Activated B cell treated with CpG ODN at 0.5 μM for 24 hours (primary cell): ENCODE results near the gene CLMN. TPM values are rescaled to one million over a fixed set of nuclear protein-coding genes. Genes with fewer than 3 reads are reported as not detected.

Source experiments
- ATAC-seq: fragments of 200-7000 bp; cut with Tn5 transposase; one replicate; pipeline ENCODE4 v1.10.0; 2021; ENCODE audit warnings: low read depth, mild to moderate bottlenecking, moderate library complexity
- CTCF ChIA-PET: fragments of 350-600 bp; sonication (Branson Sonifier 250); formaldehyde crosslinking; loops from one replicate; lab custom pipeline; 2021; ENCODE audit warnings: antibody characterized with exemption; lab: Charles Lee
- POLR2A ChIA-PET: fragments of 350-600 bp; sonication (Branson Sonifier 250); formaldehyde crosslinking; loops from one replicate; lab custom pipeline; 2021; ENCODE audit warnings: antibody characterized with exemption; lab: Charles Lee
- DNase-seq: peaks from one replicate; pipeline ENCODE4 v3.0.0; 2022
- H3K27ac Mint-ChIP-seq: one replicate; pipeline ENCODE4 v1.8.0; 2020; ENCODE audit warnings: mixed read lengths
- H3K27me3 Mint-ChIP-seq: one replicate; pipeline ENCODE4 v1.8.0; 2021; ENCODE audit warnings: mixed read lengths
- H3K36me3 Mint-ChIP-seq: one replicate; pipeline ENCODE4 v1.8.0; 2021; ENCODE audit warnings: low read depth, mixed read lengths
- H3K4me1 Mint-ChIP-seq: one replicate; pipeline ENCODE4 v1.8.0; 2021; ENCODE audit warnings: mixed read lengths
- H3K4me3 Mint-ChIP-seq: one replicate; pipeline ENCODE4 v1.8.0; 2020; ENCODE audit warnings: mild to moderate bottlenecking, mixed read lengths
- H3K9me3 Mint-ChIP-seq: one replicate; pipeline ENCODE4 v1.8.0; 2020; ENCODE audit warnings: mixed read lengths
- intact Hi-C: fragments of 100-400 bp; cut with micrococcal nuclease; formaldehyde crosslinking; loops from one replicate; pipeline ENCODE4 v1.15.1; 2024
- total RNA-seq: library from RNA; stranded (reverse); gene quantifications from 2 replicates; pipeline ENCODE4 v1.2.3, GENCODE V29; 2022
- TF ChIP-seq, protein P1 (sequence below): fragments of 200-600 bp; IDR thresholded peaks from one replicate; pipeline ENCODE4 v1.8.0; 2022; ENCODE audit warnings: antibody characterized with exemption, mild to moderate bottlenecking

The CLMN gene
- total RNA-seq, 1 donor from 2014 or later, result 23.9 TPM

DNA sequence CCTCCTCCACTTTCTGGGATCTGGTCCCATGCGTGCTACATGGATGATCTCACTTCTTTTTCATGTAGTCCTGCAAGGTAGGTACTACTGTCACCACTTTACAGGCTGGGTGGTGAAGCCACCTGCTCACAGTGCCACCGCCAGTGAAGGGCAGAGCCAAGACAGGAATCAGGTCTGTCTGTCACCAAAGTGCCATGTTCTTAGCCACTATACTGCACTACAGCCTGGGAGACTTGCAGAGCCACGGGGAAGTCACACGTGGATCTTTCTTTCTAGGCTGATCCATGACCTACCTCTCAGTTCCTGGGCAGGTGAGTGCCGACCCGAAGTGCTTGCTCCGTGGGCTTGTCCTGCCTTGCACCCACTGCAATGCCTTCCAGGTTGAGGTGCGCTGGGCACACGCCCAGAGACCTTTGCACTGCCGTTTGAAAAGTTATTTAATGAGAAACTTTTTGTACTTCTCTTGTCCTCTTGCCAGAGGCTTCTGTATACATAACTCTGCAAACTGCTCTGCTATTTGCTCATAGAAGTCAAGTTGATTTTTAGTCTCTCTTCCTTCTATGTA lies 19.7 kb upstream of the CLMN start:
- TF ChIP-seq, protein P1, sequence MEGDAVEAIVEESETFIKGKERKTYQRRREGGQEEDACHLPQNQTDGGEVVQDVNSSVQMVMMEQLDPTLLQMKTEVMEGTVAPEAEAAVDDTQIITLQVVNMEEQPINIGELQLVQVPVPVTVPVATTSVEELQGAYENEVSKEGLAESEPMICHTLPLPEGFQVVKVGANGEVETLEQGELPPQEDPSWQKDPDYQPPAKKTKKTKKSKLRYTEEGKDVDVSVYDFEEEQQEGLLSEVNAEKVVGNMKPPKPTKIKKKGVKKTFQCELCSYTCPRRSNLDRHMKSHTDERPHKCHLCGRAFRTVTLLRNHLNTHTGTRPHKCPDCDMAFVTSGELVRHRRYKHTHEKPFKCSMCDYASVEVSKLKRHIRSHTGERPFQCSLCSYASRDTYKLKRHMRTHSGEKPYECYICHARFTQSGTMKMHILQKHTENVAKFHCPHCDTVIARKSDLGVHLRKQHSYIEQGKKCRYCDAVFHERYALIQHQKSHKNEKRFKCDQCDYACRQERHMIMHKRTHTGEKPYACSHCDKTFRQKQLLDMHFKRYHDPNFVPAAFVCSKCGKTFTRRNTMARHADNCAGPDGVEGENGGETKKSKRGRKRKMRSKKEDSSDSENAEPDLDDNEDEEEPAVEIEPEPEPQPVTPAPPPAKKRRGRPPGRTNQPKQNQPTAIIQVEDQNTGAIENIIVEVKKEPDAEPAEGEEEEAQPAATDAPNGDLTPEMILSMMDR, result no peak
- H3K9me3 Mint-ChIP-seq, result no peaks in the 10 kb centered on the region
- DNase-seq (no peak), ATAC-seq (no peak)
- intact Hi-C loops, result no loop called here
- ChIA-PET POLR2A (no interaction called here), CTCF (no interaction called here)
- no peaks in the 10 kb centered on the region for H3K4me1 Mint-ChIP-seq
- H3K27me3 Mint-ChIP-seq, result peaks cover 20% of the 10 kb centered on the region
- H3K27ac Mint-ChIP-seq, result no peak overlapping the region
- H3K4me3 Mint-ChIP-seq, result no peak overlapping the region
- no peaks in the 10 kb centered on the region for H3K36me3 Mint-ChIP-seq

DNA sequence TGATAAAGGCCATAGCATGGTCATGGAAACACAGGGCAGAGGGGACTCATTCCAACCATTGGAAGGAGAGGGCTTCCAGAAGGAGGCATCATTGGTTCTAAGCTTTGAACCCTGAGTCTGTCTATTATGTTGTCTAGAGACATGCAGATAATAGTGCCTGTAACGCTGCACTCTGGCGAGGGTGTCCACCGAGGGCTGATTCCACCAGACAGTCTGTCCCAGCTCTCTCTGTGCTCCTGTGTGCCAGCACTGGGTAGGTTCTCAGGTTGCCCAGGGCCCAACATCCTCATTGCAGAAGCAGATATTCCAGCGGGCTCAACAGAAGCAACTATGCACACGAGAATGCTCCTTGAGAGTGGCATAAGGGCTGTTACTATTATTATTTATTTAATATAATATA lies 18.7 kb upstream of the CLMN start:
- TF ChIP-seq, protein P1, result no peak
- intact Hi-C loops, result no loop called here
- Mint-ChIP-seq H3K27ac (no peak overlapping the region), H3K4me1 (no peaks in the 10 kb centered on the region), H3K9me3 (no peaks in the 10 kb centered on the region), H3K27me3 (peaks cover 18% of the 10 kb centered on the region), H3K36me3 (no peaks in the 10 kb centered on the region), H3K4me3 (no peak overlapping the region)
- DNase-seq (no peak), ATAC-seq (no peak)
- CTCF ChIA-PET, result no interaction called here
- POLR2A ChIA-PET, result no interaction called here

DNA sequence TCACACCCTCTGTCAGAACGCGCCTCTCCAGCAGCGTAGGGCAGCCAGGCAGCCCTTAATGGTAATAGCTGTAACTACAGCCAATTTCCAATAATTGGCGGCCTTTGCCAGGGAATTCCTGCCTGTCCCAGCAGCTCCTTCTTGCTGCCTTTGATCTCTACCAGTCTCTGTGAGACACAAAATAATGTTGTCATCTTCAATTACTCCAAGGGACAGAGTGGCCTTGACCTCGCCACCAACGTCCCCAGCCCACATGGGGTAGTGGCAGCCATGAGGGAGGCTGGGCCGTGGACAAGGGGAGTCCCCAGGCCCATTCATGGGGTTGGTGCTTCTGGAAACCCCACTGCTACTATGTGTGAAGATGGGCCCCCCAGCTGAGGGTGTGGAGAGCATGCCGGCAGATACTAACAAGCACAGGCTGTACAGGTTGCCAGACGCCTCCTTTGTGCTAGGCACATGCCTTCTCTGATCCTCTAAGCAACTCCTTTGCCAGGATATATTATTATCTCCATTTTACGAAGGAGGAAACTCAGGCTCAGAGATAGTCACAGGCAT lies 17.4 kb upstream of the CLMN start:
- no peak overlapping the region for H3K27ac Mint-ChIP-seq
- H3K36me3 Mint-ChIP-seq, result no peaks in the 10 kb centered on the region
- no peak overlapping the region for H3K4me3 Mint-ChIP-seq
- peaks cover 6% of the 10 kb centered on the region for H3K4me1 Mint-ChIP-seq
- H3K9me3 Mint-ChIP-seq, result no peaks in the 10 kb centered on the region
- TF ChIP-seq, protein P1, result no peak
- ATAC-seq (no peak), DNase-seq (no peak)
- POLR2A ChIA-PET, result no interaction called here
- CTCF ChIA-PET, result interaction anchor here (1.2 kb wide), 1 partner anchor 102 kb away, joined by 3 read pairs; no protein-coding TSS in a partner anchor
- H3K27me3 Mint-ChIP-seq, result peaks cover 17% of the 10 kb centered on the region
- intact Hi-C loops, result no loop called here

DNA sequence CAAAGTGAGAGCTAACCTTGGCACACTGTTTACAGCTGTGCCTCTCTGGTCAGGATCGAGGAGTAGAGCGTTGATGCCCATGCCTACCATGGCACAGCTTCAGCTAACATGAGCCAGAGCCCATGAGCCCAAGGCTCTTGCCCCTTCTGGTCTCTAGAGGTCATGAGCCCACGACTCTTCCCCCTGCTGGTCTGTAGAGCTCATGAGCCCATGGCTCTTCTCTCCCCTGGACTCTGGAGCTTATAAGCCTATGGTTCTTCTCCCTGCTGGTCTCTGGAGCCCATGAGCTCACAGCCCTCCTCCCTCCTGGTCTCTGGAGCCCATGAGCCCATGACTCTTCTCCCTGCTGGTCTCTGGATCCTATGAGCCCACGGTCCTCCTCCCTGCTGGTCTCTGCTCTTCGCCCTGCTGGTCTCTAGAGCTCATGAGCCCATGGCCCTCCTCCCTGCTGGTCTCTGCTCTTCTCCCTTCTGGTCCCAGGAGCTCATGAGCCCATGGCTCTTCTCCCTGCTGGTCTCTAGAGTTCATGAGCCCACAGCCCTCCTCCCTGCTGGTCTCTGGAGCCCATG lies 16.6 kb upstream of the CLMN start:
- Mint-ChIP-seq H3K4me1 (peaks cover 8% of the 10 kb centered on the region), H3K36me3 (no peaks in the 10 kb centered on the region), H3K9me3 (no peaks in the 10 kb centered on the region), H3K4me3 (no peak overlapping the region), H3K27ac (no peak overlapping the region), H3K27me3 (peaks cover 12% of the 10 kb centered on the region)
- TF ChIP-seq, protein P1, result no peak
- ChIA-PET POLR2A (interaction anchor here (0.6 to 1.2 kb wide), 2 partner anchors 9 to 198 kb away, joined by 4 read pairs; no protein-coding TSS in a partner anchor), CTCF (interaction anchor here (1.0 to 1.4 kb wide), 3 partner anchors 9 to 101 kb away, joined by 3 read pairs; no protein-coding TSS in a partner anchor)
- ATAC-seq, result no peak
- no peak for DNase-seq
- intact Hi-C loops, result no loop called here

DNA sequence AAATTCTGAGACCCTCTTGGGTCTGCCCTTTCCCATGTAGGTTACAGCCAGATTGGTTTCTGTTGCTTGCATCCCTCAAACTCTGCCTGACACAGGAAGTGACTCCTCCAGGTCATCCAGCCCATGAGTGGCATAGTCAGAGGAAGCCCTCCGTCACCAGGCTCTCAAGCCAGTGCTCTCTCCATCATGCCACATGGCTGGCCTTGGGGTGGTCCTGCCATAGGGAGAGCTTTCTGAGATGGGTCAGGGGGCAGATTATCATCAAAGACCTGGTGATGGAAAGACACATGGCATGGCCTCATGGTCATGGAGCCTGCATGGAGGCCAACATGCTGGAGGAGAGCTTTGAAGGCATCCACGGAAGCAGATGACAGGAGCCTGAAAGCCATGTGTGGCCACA lies 15.4 kb upstream of the CLMN start:
- intact Hi-C loops, result no loop called here
- Mint-ChIP-seq H3K4me1 (peaks cover 8% of the 10 kb centered on the region), H3K27ac (no peak overlapping the region), H3K27me3 (peaks cover 7% of the 10 kb centered on the region), H3K4me3 (no peak overlapping the region), H3K9me3 (no peaks in the 10 kb centered on the region), H3K36me3 (no peaks in the 10 kb centered on the region)
- ChIA-PET POLR2A (no interaction called here), CTCF (interaction anchor here (1.4 kb wide), 1 partner anchor 8 kb away, joined by 3 read pairs; no protein-coding TSS in a partner anchor)
- no peak for DNase-seq
- no peak for ATAC-seq
- TF ChIP-seq, protein P1, result no peak
